Endothelial cell of umbilical vein (primary cell): ENCODE results near the gene FOXK1. TPM values are rescaled to one million over a fixed set of nuclear protein-coding genes. Genes with fewer than 3 reads are reported as not detected.

Source experiments
- BruUV-seq: library from RNA; stranded (reverse); fragments of 400-500 nt; replicated peaks from 2 replicates; lab custom pipeline; 2021; lab: Mats Ljungman, UMichigan
- CTCF ChIA-PET: fragments of 300-600, 350-600 bp; sonication (Branson Sonifier 250); formaldehyde crosslinking; loops from one replicate; lab custom pipeline; 2021; ENCODE audit warnings: antibody characterized with exemption, inconsistent platforms; lab: Charles Lee
- POLR2A ChIA-PET: fragments of 300-600, 350-600 bp; sonication (Branson Sonifier 250); formaldehyde crosslinking; loops from one replicate; lab custom pipeline; 2021; ENCODE audit warnings: antibody characterized with exemption, inconsistent platforms; lab: Charles Lee
- DNase-seq: peaks from one replicate; pipeline ENCODE4 v3.0.0-alpha.2; 2011; ENCODE audit warnings: low read depth, low spot score
- FAIRE-seq: peaks from 2 replicates; lab custom pipeline; 2011; peaks lifted over from hg19 to GRCh38; lab: Jason Lieb, UNC
- H2AFZ ChIP-seq: 2 replicates; pipeline ENCODE4 v1.6.0; 2012; ENCODE audit warnings: low read depth, low read length, control low read depth, inconsistent platforms
- H3K27ac ChIP-seq: 2 replicates; pipeline ENCODE4 v1.5.1; 2011; ENCODE audit warnings: low read depth, mild to moderate bottlenecking, control low read depth, low read length, moderate library complexity; ENCODE audit not compliant: insufficient read depth
- H3K27me3 ChIP-seq, 2 experiments: 2 replicates each; pipeline versions ENCODE4 v1.6.0 to v1.6.1; 2011; ENCODE audit warnings: low read length in 2 of 2, mixed read lengths in 1 of 2; ENCODE audit not compliant: control insufficient read depth in 2 of 2, insufficient read depth in 2 of 2
- H3K36me3 ChIP-seq, 2 experiments: 2 replicates in 1 of 2; 3 replicates in 1 of 2; pipeline ENCODE4 v1.5.1; 2011; ENCODE audit warnings: low read length in 2 of 2, mild to moderate bottlenecking in 1 of 2, moderate library complexity in 1 of 2; ENCODE audit not compliant: control insufficient read depth in 2 of 2, insufficient read depth in 2 of 2; ENCODE audit errors: extremely low read depth in 1 of 2
- H3K4me1 ChIP-seq: 3 replicates; pipeline ENCODE4 v1.5.1; 2011; ENCODE audit warnings: mild to moderate bottlenecking, low read length; ENCODE audit not compliant: control insufficient read depth, insufficient read depth; ENCODE audit errors: extremely low read depth
- H3K4me2 ChIP-seq: 2 replicates; pipeline ENCODE4 v1.6.1; 2011; ENCODE audit warnings: low read length, control low read depth, mixed read lengths; ENCODE audit not compliant: insufficient read depth
- H3K4me3 ChIP-seq, 3 experiments: fragments of 200-600 bp in 1 of 3; sonication (generic), shearing (Covaris generic) in 1 of 3; replicated peaks in 1 of 3; 2 replicates each; pipeline ENCODE4 v1.5.1; 2011 to 2016; ENCODE audit warnings: control low read depth in 3 of 3, low read length in 3 of 3, mild to moderate bottlenecking in 2 of 3, inconsistent platforms in 1 of 3, low read depth in 1 of 3, moderate library complexity in 1 of 3; ENCODE audit not compliant: insufficient read depth in 1 of 3
- H3K79me2 ChIP-seq: 2 replicates; pipeline ENCODE4 v1.6.0; 2012; ENCODE audit warnings: low read length, inconsistent platforms; ENCODE audit not compliant: control insufficient read depth, insufficient read depth
- H3K9ac ChIP-seq: replicated peaks from 2 replicates; pipeline ENCODE3; 2011; ENCODE audit warnings: low read length, control low read depth; ENCODE audit not compliant: insufficient read depth; ENCODE audit errors: extremely low read depth
- H3K9me1 ChIP-seq: replicated peaks from 3 replicates; pipeline ENCODE4 v1.6.0; 2011; ENCODE audit warnings: mild to moderate bottlenecking, low read length; ENCODE audit not compliant: control insufficient read depth, insufficient read depth; ENCODE audit errors: extremely low read depth
- H3K9me3 ChIP-seq: replicated peaks from 2 replicates; pipeline ENCODE4 v1.5.1; 2012; ENCODE audit warnings: low read length, inconsistent platforms; ENCODE audit not compliant: control insufficient read depth, insufficient read depth
- H4K20me1 ChIP-seq: replicated peaks from 2 replicates; pipeline ENCODE3; 2011; ENCODE audit warnings: mild to moderate bottlenecking, low read length; ENCODE audit not compliant: control insufficient read depth, insufficient read depth; ENCODE audit errors: extremely low read depth
- EZH2 ChIP-seq: IDR thresholded peaks from 2 replicates; pipeline ENCODE4 v1.6.1; 2012; ENCODE audit warnings: borderline replicate concordance, low read depth, mild to moderate bottlenecking, moderate library complexity, low read length, inconsistent platforms; ENCODE audit not compliant: severe bottlenecking
- FOS ChIP-seq: IDR thresholded peaks from 2 replicates; pipeline ENCODE4 v1.6.1; 2011; ENCODE audit warnings: mild to moderate bottlenecking, low read length, moderate library complexity, borderline replicate concordance; ENCODE audit not compliant: insufficient read depth
- GATA2 ChIP-seq: IDR thresholded peaks from 2 replicates; pipeline ENCODE4 v1.7.0; 2011; ENCODE audit warnings: low read depth, mild to moderate bottlenecking, moderate library complexity, mixed read lengths, low read length; ENCODE audit not compliant: insufficient read length, insufficient read depth
- JUN ChIP-seq: IDR thresholded peaks from 2 replicates; pipeline ENCODE4 v1.6.1; 2011; ENCODE audit warnings: borderline replicate concordance, low read depth; ENCODE audit not compliant: insufficient read length, insufficient read depth
- MAX ChIP-seq: IDR thresholded peaks from 2 replicates; pipeline ENCODE4 v1.6.1; 2011; ENCODE audit not compliant: insufficient read depth, insufficient read length
- MYC ChIP-seq: IDR thresholded peaks from one replicate; pipeline ENCODE4 v1.6.1; 2011; ENCODE audit warnings: mild to moderate bottlenecking, low read depth, low read length
- POLR2A ChIP-seq: IDR thresholded peaks from 2 replicates; pipeline ENCODE4 v1.6.1; 2012; ENCODE audit warnings: low read depth, mild to moderate bottlenecking, control low read depth, low read length
- POLR2AphosphoS5 ChIP-seq: IDR thresholded peaks from 2 replicates; pipeline ENCODE4 v1.6.1; 2012; ENCODE audit warnings: low read depth, mild to moderate bottlenecking, control low read depth, low read length, moderate library complexity; ENCODE audit not compliant: insufficient read depth
- dilution Hi-C: fragments of 300-500 bp; cut with MboI; formaldehyde crosslinking; loops from one replicate; pipeline ENCODE4 v1.15.0; 2019; ENCODE audit warnings: low sequenced_read_pairs; ENCODE audit not compliant: extremely low pct_ligation_motif_present
- intact Hi-C: fragments of 100-400 bp; cut with micrococcal nuclease; formaldehyde crosslinking; loops from one replicate; pipeline ENCODE4 v1.10.0; 2022
- polyA plus RNA-seq, 4 experiments: library from polyadenylated mRNA; depleted of rRNA in 3 of 4; stranded (reverse) in 3 of 4; unstranded in 1 of 4; fragments of >200 nt; gene quantifications; 2 replicates each; pipeline versions ENCODE4 v1.2.1 to v1.2.3, GENCODE V29; 2011 to 2012; ENCODE audit warnings: missing spikeins in 1 of 4
- total RNA-seq: library from RNA; stranded (reverse); gene quantifications from 2 replicates; pipeline ENCODE4 v1.2.3, GENCODE V29; 2021

Gene FOXK1
- total and polyA plus RNA-seq, 2 donors (not counting 3 experiments of a cell fraction or from before 2014, with no cell fraction given), result 8.0 to 52.1 TPM

GRCh38 chr7:4748231-4748681 lies 66.2 kb downstream of the FOXK1 start:
- intact Hi-C loops (loop anchor here (2.0 kb wide), 1 partner anchor 107 kb away; no protein-coding TSS in a partner anchor), dilution Hi-C loops (no loop called here)
- ChIA-PET CTCF (interaction anchor here (0.9 to 3.7 kb wide), 4 partner anchors 10 to 103 kb away, joined by 3 to 14 read pairs (median 4); no protein-coding TSS in a partner anchor), POLR2A (no interaction called here)
- peak overlapping the region; percentile 76 for H3K27ac ChIP-seq
- H3K9me3 ChIP-seq, result no peaks in the 10 kb centered on the region
- H2AFZ ChIP-seq, result no peak overlapping the region
- H3K9ac ChIP-seq, result peak overlapping the region; percentile 40
- peaks cover 53% of the 10 kb centered on the region for H3K4me1 ChIP-seq
- H3K4me3 ChIP-seq, result no peak overlapping the region
- peak overlapping the region; percentile 65 for H3K4me2 ChIP-seq
- peak; percentile 86 for DNase-seq
- TF ChIP-seq GATA2 (peak; percentile 40), EZH2 (no peak), POLR2AphosphoS5 (peak; percentile 55), FOS (peak; percentile 61), MYC (no peak), POLR2A (peak; percentile 13), JUN (peak; percentile 56)
- H4K20me1 ChIP-seq, result no peaks in the 10 kb centered on the region
- H3K36me3 ChIP-seq, result no peaks in the 10 kb centered on the region
- no peaks in the 10 kb centered on the region for H3K9me1 ChIP-seq
- FAIRE-seq, result peak; percentile 84
- H3K79me2 ChIP-seq, result peaks cover 39% of the 10 kb centered on the region
- no TSS peak for BruUV-seq
- no peaks in the 10 kb centered on the region for H3K27me3 ChIP-seq

GRCh38 chr7:4749363-4749762 lies 67.3 kb downstream of the FOXK1 start:
- intact Hi-C loops, result loop anchor here (2.0 kb wide), 1 partner anchor 109 kb away; no protein-coding TSS in a partner anchor
- no peak overlapping the region for H3K9ac ChIP-seq
- H3K36me3 ChIP-seq, result peaks cover under 1% of the 10 kb centered on the region in 2 experiments
- TF ChIP-seq GATA2 (no peak), MAX (no peak), JUN (no peak), POLR2A (no peak)
- H3K9me3 ChIP-seq, result no peaks in the 10 kb centered on the region
- H2AFZ ChIP-seq, result no peak overlapping the region
- no peaks in the 10 kb centered on the region for H3K27me3 ChIP-seq
- no peak overlapping the region for H3K4me3 ChIP-seq
- BruUV-seq, result no TSS peak
- H3K4me2 ChIP-seq, result no peak overlapping the region
- H3K4me1 ChIP-seq, result peaks cover 43% of the 10 kb centered on the region
- DNase-seq (no peak), FAIRE-seq (no peak)
- ChIA-PET POLR2A (no interaction called here), CTCF (interaction anchor here (3.7 kb wide), 1 partner anchor 24 kb away, joined by 14 read pairs; no protein-coding TSS in a partner anchor)
- dilution Hi-C loops, result no loop called here
- H3K79me2 ChIP-seq, result peaks cover 43% of the 10 kb centered on the region
- H4K20me1 ChIP-seq, result no peaks in the 10 kb centered on the region
- peak overlapping the region; percentile 76 for H3K27ac ChIP-seq
- H3K9me1 ChIP-seq, result no peaks in the 10 kb centered on the region
